Gastrocnemius medialis (tissue), 4 donors: ENCODE results near the gene NUP188.

Source experiments
- CTCF ChIP-seq, 5 experiments: fragments of 450-650 bp in 3 of 5; fragments of 200-600 bp in 2 of 5; sonication (generic) in 2 of 5; IDR thresholded peaks in 4 of 5; conservative IDR thresholded peaks in 1 of 5; 1 replicate in 4 of 5; 2 replicates in 1 of 5; pipeline ENCODE4 v1.5.1; 2016 to 2019; ENCODE audit warnings: antibody characterized with exemption in 5 of 5, mild to moderate bottlenecking in 3 of 5, moderate library complexity in 3 of 5
- POLR2A ChIP-seq, 2 donors: fragments of 450-650 bp; IDR thresholded peaks; one replicate each; pipeline ENCODE4 v1.6.1; 2017; ENCODE audit warnings: antibody characterized with exemption in 2 of 2, mild to moderate bottlenecking in 2 of 2, moderate library complexity in 2 of 2

- TF ChIP-seq CTCF (IDR thresholded peaks at IDR 0.05 in 4 of 5, conservative IDR thresholded peaks at IDR 0.05 in 1 of 5) (no peak), POLR2A (IDR thresholded peaks at IDR 0.05) (no peak)
These were observed 65.5 kb downstream of the NUP188 start for GRCh38 chr9:129012893-129013448.
